ENCODE measurements around the gene RNF141. TPM values are rescaled to one million over a fixed set of nuclear protein-coding genes. Genes with fewer than 3 reads are reported as not detected.

Gene RNF141
- total and polyA plus RNA-seq, 5 donors = 14.1 to 49.8 (median 40.9) TPM

GRCh38 chr11:10488121-10488933 lies 52.7 kb downstream of the RNF141 start:
- DNase-seq (peak in 1 of 3 donors; percentile 30), ATAC-seq (no peak)
- Histone ChIP-seq H3K9me3 (ENCODE audit: control insufficient read depth, low read length) (no peaks in the 10 kb centered on the region), H3K4me3 (ENCODE audit: low read length) (no peak overlapping the region), H3K4me1 (ENCODE audit: control insufficient read depth, insufficient read depth, low read length) (peaks cover 7% of the 10 kb centered on the region), H3K27me3 (ENCODE audit: control insufficient read depth, insufficient read depth) (no peaks in the 10 kb centered on the region), H3K27ac (ENCODE audit: low read length) (no peak overlapping the region)
- whole genome bisulfite sequencing = 90% methylated on average over 13 of the region's 13 CpGs
- intact Hi-C loops (cut with DNase I) = no loop called here

GRCh38 chr11:10487002-10487647 lies 53.9 kb downstream of the RNF141 start:
- H3K27me3 ChIP-seq (ENCODE audit: control insufficient read depth, insufficient read depth) = no peaks in the 10 kb centered on the region
- intact Hi-C loops (cut with DNase I) = no loop called here
- no peak for ATAC-seq
- DNase-seq = peak in 1 of 3 donors; percentile 32
- H3K27ac ChIP-seq (ENCODE audit: low read length) = no peak overlapping the region
- no peak overlapping the region for H3K4me3 ChIP-seq (ENCODE audit: low read length)
- peaks cover 7% of the 10 kb centered on the region for H3K4me1 ChIP-seq (ENCODE audit: control insufficient read depth, insufficient read depth, low read length)
- 96% methylated on average over 16 of the region's 16 CpGs for WGBS
- no peaks in the 10 kb centered on the region for H3K9me3 ChIP-seq (ENCODE audit: control insufficient read depth, low read length)

- intact Hi-C loops (cut with DNase I) = no loop called here
- Histone ChIP-seq H3K4me1 (ENCODE audit: control insufficient read depth, insufficient read depth, low read length) (peaks cover 7% of the 10 kb centered on the region), H3K9me3 (ENCODE audit: control insufficient read depth, low read length) (no peaks in the 10 kb centered on the region), H3K27me3 (ENCODE audit: control insufficient read depth, insufficient read depth) (no peaks in the 10 kb centered on the region), H3K27ac (ENCODE audit: low read length) (no peak overlapping the region), H3K4me3 (ENCODE audit: low read length) (no peak overlapping the region)
- ATAC-seq (no peak), DNase-seq (no peak)
- 92% methylated on average over 10 of the region's 10 CpGs for WGBS
Observed at GRCh38 chr11:10486161-10486840, 54.7 kb downstream of the RNF141 start.

- no peak overlapping the region for H3K27ac ChIP-seq (ENCODE audit: low read length)
- WGBS = 50% methylated on average over 2 of the region's 2 CpGs
- ATAC-seq (no peak), DNase-seq (no peak)
- H3K9me3 ChIP-seq (ENCODE audit: control insufficient read depth, low read length) = no peaks in the 10 kb centered on the region
- peaks cover 1% of the 10 kb centered on the region for H3K4me1 ChIP-seq (ENCODE audit: control insufficient read depth, insufficient read depth, low read length)
- H3K4me3 ChIP-seq (ENCODE audit: low read length) = no peak overlapping the region
- H3K27me3 ChIP-seq (ENCODE audit: control insufficient read depth, insufficient read depth) = no peaks in the 10 kb centered on the region
- intact Hi-C loops (cut with DNase I) = no loop called here
Observed at GRCh38 chr11:10485646-10486045, 55.3 kb downstream of the RNF141 start.

GRCh38 chr11:10484461-10485180 lies 56.4 kb downstream of the RNF141 start:
- Histone ChIP-seq H3K27me3 (ENCODE audit: control insufficient read depth, insufficient read depth) (no peaks in the 10 kb centered on the region), H3K4me3 (ENCODE audit: low read length) (no peak overlapping the region), H3K4me1 (ENCODE audit: control insufficient read depth, insufficient read depth, low read length) (no peaks in the 10 kb centered on the region), H3K27ac (ENCODE audit: low read length) (no peak overlapping the region), H3K9me3 (ENCODE audit: control insufficient read depth, low read length) (no peaks in the 10 kb centered on the region)
- ATAC-seq (no peak), DNase-seq (no peak)
- WGBS = 93% methylated on average over 16 of the region's 16 CpGs
- intact Hi-C loops (cut with DNase I) = no loop called here

- H3K9me3 ChIP-seq (ENCODE audit: control insufficient read depth, low read length) = no peaks in the 10 kb centered on the region
- DNase-seq = no peak
- 77% methylated on average over 3 of the region's 3 CpGs for WGBS
- ATAC-seq = no peak
- H3K27me3 ChIP-seq (ENCODE audit: control insufficient read depth, insufficient read depth) = no peaks in the 10 kb centered on the region
- no peak overlapping the region for H3K4me3 ChIP-seq (ENCODE audit: low read length)
- intact Hi-C loops (cut with DNase I) = no loop called here
- H3K27ac ChIP-seq (ENCODE audit: low read length) = no peak overlapping the region
- no peaks in the 10 kb centered on the region for H3K4me1 ChIP-seq (ENCODE audit: control insufficient read depth, insufficient read depth, low read length)
Observed at GRCh38 chr11:10483584-10483983, 57.4 kb downstream of the RNF141 start.

GRCh38 chr11:10483174-10483573 lies 57.8 kb downstream of the RNF141 start:
- no peak for DNase-seq
- H3K27ac ChIP-seq (ENCODE audit: low read length) = no peak overlapping the region
- no peak for ATAC-seq
- intact Hi-C loops (cut with DNase I) = no loop called here
- no peaks in the 10 kb centered on the region for H3K9me3 ChIP-seq (ENCODE audit: control insufficient read depth, low read length)
- H3K4me1 ChIP-seq (ENCODE audit: control insufficient read depth, insufficient read depth, low read length) = no peaks in the 10 kb centered on the region
- H3K4me3 ChIP-seq (ENCODE audit: low read length) = no peak overlapping the region
- WGBS = 100% methylated on average over 1 of the region's 1 CpG
- H3K27me3 ChIP-seq (ENCODE audit: control insufficient read depth, insufficient read depth) = no peaks in the 10 kb centered on the region

GRCh38 chr11:10481560-10482349 lies 59.2 kb downstream of the RNF141 start:
- DNase-seq (no peak), ATAC-seq (no peak)
- H3K9me3 ChIP-seq (ENCODE audit: control insufficient read depth, low read length) = no peaks in the 10 kb centered on the region
- H3K4me3 ChIP-seq (ENCODE audit: low read length) = no peak overlapping the region
- no peaks in the 10 kb centered on the region for H3K4me1 ChIP-seq (ENCODE audit: control insufficient read depth, insufficient read depth, low read length)
- WGBS = 92% methylated on average over 16 of the region's 16 CpGs
- no peaks in the 10 kb centered on the region for H3K27me3 ChIP-seq (ENCODE audit: control insufficient read depth, insufficient read depth)
- intact Hi-C loops (cut with DNase I) = no loop called here
- no peak overlapping the region for H3K27ac ChIP-seq (ENCODE audit: low read length)

- ATAC-seq (no peak), DNase-seq (no peak)
- H3K27ac ChIP-seq (ENCODE audit: low read length) = no peak overlapping the region
- no peak overlapping the region for H3K4me3 ChIP-seq (ENCODE audit: low read length)
- H3K4me1 ChIP-seq (ENCODE audit: control insufficient read depth, insufficient read depth, low read length) = no peaks in the 10 kb centered on the region
- intact Hi-C loops (cut with DNase I) = no loop called here
- H3K9me3 ChIP-seq (ENCODE audit: control insufficient read depth, low read length) = no peaks in the 10 kb centered on the region
- WGBS = 83% methylated on average over 2 of the region's 2 CpGs
- no peaks in the 10 kb centered on the region for H3K27me3 ChIP-seq (ENCODE audit: control insufficient read depth, insufficient read depth)
Observed at GRCh38 chr11:10480760-10481159, 60.2 kb downstream of the RNF141 start.

- H3K4me1 ChIP-seq (ENCODE audit: control insufficient read depth, insufficient read depth, low read length) = no peaks in the 10 kb centered on the region
- no peak overlapping the region for H3K27ac ChIP-seq (ENCODE audit: low read length)
- intact Hi-C loops (cut with DNase I) = no loop called here
- DNase-seq (no peak), ATAC-seq (no peak)
- H3K27me3 ChIP-seq (ENCODE audit: control insufficient read depth, insufficient read depth) = no peaks in the 10 kb centered on the region
- no peaks in the 10 kb centered on the region for H3K9me3 ChIP-seq (ENCODE audit: control insufficient read depth, low read length)
- no peak overlapping the region for H3K4me3 ChIP-seq (ENCODE audit: low read length)
- WGBS = 86% methylated on average over 6 of the region's 6 CpGs
Observed at GRCh38 chr11:10480026-10480425, 61.0 kb downstream of the RNF141 start.

All from right cardiac atrium (tissue), 5 donors.